ENCODE measurements around the gene GCAT.

DNA sequence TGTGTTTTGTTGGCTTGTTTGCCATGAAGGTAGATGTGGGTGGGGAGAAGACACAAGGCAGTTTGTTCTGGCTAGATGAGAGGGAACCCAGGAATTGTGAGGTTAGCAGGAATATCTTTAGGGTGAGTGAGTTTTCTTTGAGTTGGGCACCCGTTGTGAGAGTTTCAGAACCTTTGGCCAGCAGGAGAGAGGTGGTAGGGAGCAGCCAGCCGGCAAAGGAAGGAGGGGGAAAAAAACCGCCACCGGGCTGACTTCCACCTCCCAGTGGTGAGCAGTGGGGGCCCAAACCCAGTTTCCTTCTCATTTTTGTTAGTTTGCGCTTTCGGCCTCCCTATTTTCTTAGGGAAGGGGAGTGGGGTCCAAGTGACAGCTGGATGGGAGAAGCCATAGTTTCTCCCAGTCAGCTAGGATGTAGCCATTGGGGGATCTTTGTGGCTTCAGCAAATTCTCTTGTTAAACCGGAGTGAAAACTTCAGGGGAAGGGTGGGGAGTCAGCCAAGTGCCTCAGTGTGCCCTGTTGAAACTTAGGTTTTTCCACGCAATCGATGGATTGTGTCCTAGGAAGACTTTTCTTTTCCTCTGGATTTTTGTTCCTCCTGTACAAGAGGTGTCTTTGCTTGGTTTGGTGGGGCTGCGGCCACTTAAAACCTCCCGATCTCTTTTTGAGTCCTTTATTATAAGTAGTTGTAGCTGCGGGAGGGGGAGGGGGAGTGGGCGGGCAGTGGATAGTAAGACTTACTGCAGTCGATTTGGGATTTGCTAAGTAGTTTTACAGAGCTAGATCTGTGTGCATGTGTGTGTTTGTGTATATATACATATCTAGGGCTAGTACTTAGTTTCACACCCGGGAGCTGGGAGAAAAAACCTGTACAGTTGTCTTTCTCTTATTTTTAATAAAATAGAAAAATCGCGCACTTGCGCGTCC, 1.1 kb upstream of the GCAT start:
- no peak for TF ChIP-seq MXI1 (IDR thresholded peaks at IDR 0.05; ENCODE audit: low read depth, low read length)
- TF ChIP-seq, protein P1, sequence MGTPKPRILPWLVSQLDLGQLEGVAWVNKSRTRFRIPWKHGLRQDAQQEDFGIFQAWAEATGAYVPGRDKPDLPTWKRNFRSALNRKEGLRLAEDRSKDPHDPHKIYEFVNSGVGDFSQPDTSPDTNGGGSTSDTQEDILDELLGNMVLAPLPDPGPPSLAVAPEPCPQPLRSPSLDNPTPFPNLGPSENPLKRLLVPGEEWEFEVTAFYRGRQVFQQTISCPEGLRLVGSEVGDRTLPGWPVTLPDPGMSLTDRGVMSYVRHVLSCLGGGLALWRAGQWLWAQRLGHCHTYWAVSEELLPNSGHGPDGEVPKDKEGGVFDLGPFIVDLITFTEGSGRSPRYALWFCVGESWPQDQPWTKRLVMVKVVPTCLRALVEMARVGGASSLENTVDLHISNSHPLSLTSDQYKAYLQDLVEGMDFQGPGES (IDR thresholded peaks at IDR 0.05; ENCODE audit: low read depth, low read length): no peak
- TF ChIP-seq, protein P2, sequence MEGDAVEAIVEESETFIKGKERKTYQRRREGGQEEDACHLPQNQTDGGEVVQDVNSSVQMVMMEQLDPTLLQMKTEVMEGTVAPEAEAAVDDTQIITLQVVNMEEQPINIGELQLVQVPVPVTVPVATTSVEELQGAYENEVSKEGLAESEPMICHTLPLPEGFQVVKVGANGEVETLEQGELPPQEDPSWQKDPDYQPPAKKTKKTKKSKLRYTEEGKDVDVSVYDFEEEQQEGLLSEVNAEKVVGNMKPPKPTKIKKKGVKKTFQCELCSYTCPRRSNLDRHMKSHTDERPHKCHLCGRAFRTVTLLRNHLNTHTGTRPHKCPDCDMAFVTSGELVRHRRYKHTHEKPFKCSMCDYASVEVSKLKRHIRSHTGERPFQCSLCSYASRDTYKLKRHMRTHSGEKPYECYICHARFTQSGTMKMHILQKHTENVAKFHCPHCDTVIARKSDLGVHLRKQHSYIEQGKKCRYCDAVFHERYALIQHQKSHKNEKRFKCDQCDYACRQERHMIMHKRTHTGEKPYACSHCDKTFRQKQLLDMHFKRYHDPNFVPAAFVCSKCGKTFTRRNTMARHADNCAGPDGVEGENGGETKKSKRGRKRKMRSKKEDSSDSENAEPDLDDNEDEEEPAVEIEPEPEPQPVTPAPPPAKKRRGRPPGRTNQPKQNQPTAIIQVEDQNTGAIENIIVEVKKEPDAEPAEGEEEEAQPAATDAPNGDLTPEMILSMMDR (IDR thresholded peaks at IDR 0.05): no peak
